ENCODE results near the gene OVCH2. TPM values are rescaled to one million over a fixed set of nuclear protein-coding genes. Genes with fewer than 3 reads are reported as not detected.
"Not testable (repeated sequence)": the region's sequence is repeated elsewhere in the genome, so short reads cannot be mapped to it uniquely, and the experiment has no call there.

Gene OVCH2, protein sequence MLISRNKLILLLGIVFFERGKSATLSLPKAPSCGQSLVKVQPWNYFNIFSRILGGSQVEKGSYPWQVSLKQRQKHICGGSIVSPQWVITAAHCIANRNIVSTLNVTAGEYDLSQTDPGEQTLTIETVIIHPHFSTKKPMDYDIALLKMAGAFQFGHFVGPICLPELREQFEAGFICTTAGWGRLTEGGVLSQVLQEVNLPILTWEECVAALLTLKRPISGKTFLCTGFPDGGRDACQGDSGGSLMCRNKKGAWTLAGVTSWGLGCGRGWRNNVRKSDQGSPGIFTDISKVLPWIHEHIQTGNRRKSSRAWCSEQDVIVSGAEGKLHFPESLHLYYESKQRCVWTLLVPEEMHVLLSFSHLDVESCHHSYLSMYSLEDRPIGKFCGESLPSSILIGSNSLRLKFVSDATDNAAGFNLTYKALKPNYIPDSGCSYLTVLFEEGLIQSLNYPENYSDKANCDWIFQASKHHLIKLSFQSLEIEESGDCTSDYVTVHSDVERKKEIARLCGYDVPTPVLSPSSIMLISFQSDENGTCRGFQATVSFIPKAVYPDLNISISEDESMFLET
- total RNA-seq (1 to 10 TPM in 1 of 5 donors, under 1 TPM in 1, not detected in 3; 0.73 to 1.8 TPM), polyA plus RNA-seq (under 1 TPM in 1 of 3 donors, not detected in 2; 0.10 TPM)
- long read RNA-seq, donor 1 = 0 reads
- long read RNA-seq, donor 2 = 0 reads
- long read RNA-seq, donor 3 = 0 reads
- long read RNA-seq, donor 4 = 0 reads
- long read RNA-seq, donor 5 = 0 reads
- long read RNA-seq, donor 6 = 0 reads
- long read RNA-seq, donor 7 = 0 reads
- long read RNA-seq, donor 8 = 0 reads
- long read RNA-seq, donor 9 = 0 reads
- long read RNA-seq, donor 10 = 0 reads

DNA sequence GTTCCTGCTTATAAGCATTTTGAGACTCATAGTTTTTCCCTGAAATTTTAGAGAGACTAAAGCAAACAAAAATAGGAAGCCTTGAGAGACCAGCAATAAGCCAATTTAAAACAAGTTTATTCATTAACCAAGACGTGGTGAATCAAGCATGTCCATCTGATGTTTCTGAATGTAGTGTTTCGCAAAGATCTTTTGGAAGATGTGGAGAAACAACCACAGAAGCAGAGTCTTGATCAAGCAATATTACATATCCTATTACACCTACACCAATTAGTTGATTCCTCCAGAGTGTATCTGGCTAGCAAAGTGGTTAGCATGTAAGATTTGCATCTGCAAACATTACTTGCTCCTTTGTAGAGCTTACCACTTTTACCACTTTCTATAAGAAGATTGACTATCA, at the start of gene OVCH2:
Gene OVCH2 (minus strand): TSS at position 101 of the 400 bp plus-strand sequence. CDS start 83 bp downstream, at position 18.
- H3K27me3 ChIP-seq = no peaks in the 10 kb centered on the region
- H3K4me1 ChIP-seq = no peaks in the 10 kb centered on the region
- no peak for DNase-seq
- intact Hi-C loops (cut with DNase I; ENCODE audit: low total_unique reads) = no loop called here
- H3K4me3 ChIP-seq = no peak within 1 kb of the TSS
- TF ChIP-seq EP300 (IDR thresholded peaks at IDR 0.05) (no peak), POLR2AphosphoS5 (IDR thresholded peaks at IDR 0.05) (no peak), POLR2A (IDR thresholded peaks at IDR 0.05) (no peak)
- TF ChIP-seq, protein P1, sequence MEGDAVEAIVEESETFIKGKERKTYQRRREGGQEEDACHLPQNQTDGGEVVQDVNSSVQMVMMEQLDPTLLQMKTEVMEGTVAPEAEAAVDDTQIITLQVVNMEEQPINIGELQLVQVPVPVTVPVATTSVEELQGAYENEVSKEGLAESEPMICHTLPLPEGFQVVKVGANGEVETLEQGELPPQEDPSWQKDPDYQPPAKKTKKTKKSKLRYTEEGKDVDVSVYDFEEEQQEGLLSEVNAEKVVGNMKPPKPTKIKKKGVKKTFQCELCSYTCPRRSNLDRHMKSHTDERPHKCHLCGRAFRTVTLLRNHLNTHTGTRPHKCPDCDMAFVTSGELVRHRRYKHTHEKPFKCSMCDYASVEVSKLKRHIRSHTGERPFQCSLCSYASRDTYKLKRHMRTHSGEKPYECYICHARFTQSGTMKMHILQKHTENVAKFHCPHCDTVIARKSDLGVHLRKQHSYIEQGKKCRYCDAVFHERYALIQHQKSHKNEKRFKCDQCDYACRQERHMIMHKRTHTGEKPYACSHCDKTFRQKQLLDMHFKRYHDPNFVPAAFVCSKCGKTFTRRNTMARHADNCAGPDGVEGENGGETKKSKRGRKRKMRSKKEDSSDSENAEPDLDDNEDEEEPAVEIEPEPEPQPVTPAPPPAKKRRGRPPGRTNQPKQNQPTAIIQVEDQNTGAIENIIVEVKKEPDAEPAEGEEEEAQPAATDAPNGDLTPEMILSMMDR (IDR thresholded peaks at IDR 0.05) = no peak
- H3K9me3 ChIP-seq = no peaks in the 10 kb centered on the region
- 63 to 74% (median 73%) methylated on average over 2 of the region's 2 CpGs for WGBS, 5 donors
- no peaks in the 10 kb centered on the region for H3K36me3 ChIP-seq
- H3K27ac ChIP-seq = no peak within 1 kb of the TSS

DNA sequence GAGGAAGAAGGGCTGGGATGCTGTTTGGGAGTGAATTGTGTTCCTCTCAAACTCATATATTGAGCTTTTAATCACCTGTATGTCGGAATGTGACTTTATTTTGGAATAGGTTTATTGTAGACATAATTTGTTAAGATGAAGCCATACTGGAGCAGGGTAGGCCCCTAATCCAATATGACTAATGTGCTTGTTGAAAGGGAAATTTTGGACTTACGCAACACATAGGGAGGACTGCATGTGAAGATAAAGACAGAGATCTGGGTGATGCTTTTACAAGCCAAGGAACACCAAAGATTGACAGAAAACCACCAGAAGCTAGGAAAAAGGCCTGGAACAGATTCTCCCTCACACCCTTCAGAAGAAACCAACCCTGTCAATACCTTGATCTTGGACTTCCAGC, 43.2 kb upstream of the OVCH2 start:
- Histone ChIP-seq H3K9me3 (no peaks in the 10 kb centered on the region), H3K27ac (no peak overlapping the region), H3K4me3 (no peak overlapping the region), H3K36me3 (no peaks in the 10 kb centered on the region), H3K27me3 (no peaks in the 10 kb centered on the region), H3K4me1 (no peaks in the 10 kb centered on the region)
- intact Hi-C loops (cut with DNase I; ENCODE audit: low total_unique reads) = no loop called here
- no peak for DNase-seq
- 83 to 92% (median 86%) methylated on average over 2 of the region's 2 CpGs for WGBS, 5 donors
- TF ChIP-seq, protein P1 (IDR thresholded peaks at IDR 0.05) = no peak
- no peak for TF ChIP-seq POLR2AphosphoS5 (IDR thresholded peaks at IDR 0.05)
- no peak for TF ChIP-seq EP300 (IDR thresholded peaks at IDR 0.05)
- no peak for TF ChIP-seq POLR2A (IDR thresholded peaks at IDR 0.05)

DNA sequence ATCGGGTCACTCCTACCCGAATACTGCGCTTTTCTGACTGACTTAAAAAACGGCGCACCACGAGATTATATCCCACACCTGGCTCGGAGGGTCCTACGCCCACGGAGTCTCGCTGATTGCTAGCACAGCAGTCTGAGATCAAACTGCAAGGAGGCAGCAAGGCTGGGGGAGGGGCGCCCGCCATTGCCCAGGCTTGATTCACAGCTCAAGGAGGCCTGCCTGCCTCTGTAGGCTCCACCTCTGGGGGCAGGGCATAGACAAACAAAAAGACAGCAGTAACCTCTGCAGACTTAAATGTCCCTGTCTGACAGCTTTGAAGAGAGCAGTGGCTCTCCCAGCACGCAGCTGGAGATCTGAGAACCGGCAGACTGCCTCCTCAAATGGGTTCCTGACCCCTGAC, 28.5 kb upstream of the OVCH2 start:
- H3K27me3 ChIP-seq; H3K9me3 ChIP-seq; H3K4me3 ChIP-seq; intact Hi-C loops (cut with DNase I; ENCODE audit: low total_unique reads); H3K36me3 ChIP-seq; H3K27ac ChIP-seq; DNase-seq; H3K4me1 ChIP-seq: not testable (repeated sequence)
- 79 to 85% (median 83%) methylated on average over 2 to 14 of the region's 14 CpGs for WGBS, 5 donors

DNA sequence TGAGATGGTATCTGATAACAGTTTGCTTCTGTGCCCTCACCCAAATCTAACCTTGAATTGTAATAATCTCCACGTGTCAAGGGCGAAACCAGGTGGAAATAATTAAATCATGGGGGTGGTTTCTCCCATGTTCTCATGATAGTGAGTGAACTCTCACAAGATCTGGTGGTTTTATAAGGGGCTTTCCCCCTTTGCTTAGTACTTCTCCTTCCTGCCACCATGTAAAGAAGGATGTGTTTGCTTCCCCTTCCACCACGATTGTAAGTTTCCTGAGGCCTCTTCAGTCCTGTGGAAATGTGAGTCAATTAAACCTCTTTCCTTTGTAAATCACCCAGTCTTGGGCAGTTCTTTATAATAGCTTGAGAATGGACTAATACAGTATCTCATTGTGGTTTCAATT, 8.5 kb upstream of the OVCH2 start:
- TF ChIP-seq EP300 (IDR thresholded peaks at IDR 0.05) (no peak), POLR2AphosphoS5 (IDR thresholded peaks at IDR 0.05) (no peak), POLR2A (IDR thresholded peaks at IDR 0.05) (no peak)
- TF ChIP-seq, protein P1 (IDR thresholded peaks at IDR 0.05) = no peak
- DNase-seq = no peak
- Histone ChIP-seq H3K27ac (no peak overlapping the region), H3K27me3 (no peaks in the 10 kb centered on the region), H3K9me3 (no peaks in the 10 kb centered on the region), H3K4me3 (no peak overlapping the region), H3K36me3 (no peaks in the 10 kb centered on the region), H3K4me1 (no peaks in the 10 kb centered on the region)
- 43 to 67% (median 59%) methylated on average over 3 of the region's 3 CpGs for WGBS, 5 donors
- intact Hi-C loops (cut with DNase I; ENCODE audit: low total_unique reads) = no loop called here

Measured in stomach (tissue), 19 donors.